AG04449 (cell line): ENCODE measurements around the gene SARM1.

ENCODE experiments used
- CTCF ChIA-PET: fragments of 350-600 bp; formaldehyde crosslinking; extraction: SDS; loops from one replicate; lab custom pipeline; 2021; ENCODE audit warnings: antibody characterized with exemption; lab: Yijun Ruan, JAX
- POLR2A ChIA-PET: fragments of 400-600, 350-600 bp; formaldehyde crosslinking; extraction: SDS; loops from one replicate; lab custom pipeline; 2020; ENCODE audit warnings: antibody characterized with exemption, inconsistent platforms; lab: Yijun Ruan, JAX
- DNase-seq: peaks from one replicate; pipeline ENCODE4 v3.0.0-alpha.2; 2010; ENCODE audit warnings: low read depth, low spot score
- H3K4me3 ChIP-seq: 2 replicates; pipeline ENCODE4 v1.5.1; 2011; ENCODE audit warnings: low read depth, mild to moderate bottlenecking, control low read depth, low read length
- TF ChIP-seq, protein P1 (sequence below): IDR thresholded peaks from one replicate; pipeline ENCODE4 v1.5.1; 2011; ENCODE audit warnings: mild to moderate bottlenecking, moderate library complexity, low read length, control low read depth, inconsistent platforms; ENCODE audit not compliant: insufficient read depth; ENCODE audit errors: missing control alignments

Gene SARM1

DNA sequence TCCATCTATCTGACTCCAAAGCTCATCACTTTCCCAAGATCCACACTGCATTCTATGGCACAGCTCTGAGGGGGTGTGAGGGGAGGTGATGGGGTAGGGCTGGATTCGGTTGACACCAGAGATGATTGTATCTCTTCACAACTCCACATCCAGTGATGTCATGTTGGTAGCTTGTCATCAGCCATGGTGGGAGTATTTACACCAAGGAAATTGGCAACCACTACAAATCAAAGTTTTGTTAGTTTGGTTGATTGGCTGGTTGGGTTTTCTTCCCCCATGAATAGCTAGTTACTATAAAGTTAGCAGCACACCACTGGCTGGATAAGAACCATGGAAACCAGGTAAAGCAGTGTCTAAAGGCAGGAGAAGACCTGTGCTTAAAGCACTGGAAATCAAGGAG, 19.5 kb downstream of the SARM1 start:
- ChIA-PET CTCF (interaction anchor here (0.7 kb wide), 1 partner anchor 15 kb away, joined by 3 read pairs; no protein-coding TSS in a partner anchor), POLR2A (no interaction called here)
- DNase-seq, result no peak
- TF ChIP-seq, protein P1, sequence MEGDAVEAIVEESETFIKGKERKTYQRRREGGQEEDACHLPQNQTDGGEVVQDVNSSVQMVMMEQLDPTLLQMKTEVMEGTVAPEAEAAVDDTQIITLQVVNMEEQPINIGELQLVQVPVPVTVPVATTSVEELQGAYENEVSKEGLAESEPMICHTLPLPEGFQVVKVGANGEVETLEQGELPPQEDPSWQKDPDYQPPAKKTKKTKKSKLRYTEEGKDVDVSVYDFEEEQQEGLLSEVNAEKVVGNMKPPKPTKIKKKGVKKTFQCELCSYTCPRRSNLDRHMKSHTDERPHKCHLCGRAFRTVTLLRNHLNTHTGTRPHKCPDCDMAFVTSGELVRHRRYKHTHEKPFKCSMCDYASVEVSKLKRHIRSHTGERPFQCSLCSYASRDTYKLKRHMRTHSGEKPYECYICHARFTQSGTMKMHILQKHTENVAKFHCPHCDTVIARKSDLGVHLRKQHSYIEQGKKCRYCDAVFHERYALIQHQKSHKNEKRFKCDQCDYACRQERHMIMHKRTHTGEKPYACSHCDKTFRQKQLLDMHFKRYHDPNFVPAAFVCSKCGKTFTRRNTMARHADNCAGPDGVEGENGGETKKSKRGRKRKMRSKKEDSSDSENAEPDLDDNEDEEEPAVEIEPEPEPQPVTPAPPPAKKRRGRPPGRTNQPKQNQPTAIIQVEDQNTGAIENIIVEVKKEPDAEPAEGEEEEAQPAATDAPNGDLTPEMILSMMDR, result no peak
- no peak overlapping the region for H3K4me3 ChIP-seq

DNA sequence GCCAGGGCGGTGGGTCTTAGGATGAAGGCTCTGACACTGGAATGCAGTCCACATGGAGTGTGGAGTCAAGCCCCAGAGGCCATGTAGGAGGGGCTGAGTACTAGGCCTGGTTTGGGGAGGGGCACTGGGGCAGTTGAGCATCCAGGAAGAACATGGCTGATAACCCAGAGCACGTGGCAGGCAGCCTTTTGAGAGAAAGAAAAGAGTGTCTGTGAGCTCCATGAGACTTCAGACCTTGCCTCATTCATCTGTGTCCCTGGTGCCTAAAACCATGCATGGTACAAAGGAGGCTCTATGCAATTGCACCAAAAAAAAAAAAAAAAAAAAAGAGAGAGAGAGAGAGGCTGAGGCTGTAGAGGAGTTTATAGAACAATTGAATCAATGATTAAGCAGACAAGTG, 19.9 kb downstream of the SARM1 start:
- ChIA-PET POLR2A (no interaction called here), CTCF (interaction anchor here (0.6 to 0.8 kb wide), 3 partner anchors 14 to 31 kb away, joined by 3 to 5 read pairs (median 3); no protein-coding TSS in a partner anchor)
- no peak for DNase-seq
- TF ChIP-seq, protein P1, result no peak
- no peak overlapping the region for H3K4me3 ChIP-seq

DNA sequence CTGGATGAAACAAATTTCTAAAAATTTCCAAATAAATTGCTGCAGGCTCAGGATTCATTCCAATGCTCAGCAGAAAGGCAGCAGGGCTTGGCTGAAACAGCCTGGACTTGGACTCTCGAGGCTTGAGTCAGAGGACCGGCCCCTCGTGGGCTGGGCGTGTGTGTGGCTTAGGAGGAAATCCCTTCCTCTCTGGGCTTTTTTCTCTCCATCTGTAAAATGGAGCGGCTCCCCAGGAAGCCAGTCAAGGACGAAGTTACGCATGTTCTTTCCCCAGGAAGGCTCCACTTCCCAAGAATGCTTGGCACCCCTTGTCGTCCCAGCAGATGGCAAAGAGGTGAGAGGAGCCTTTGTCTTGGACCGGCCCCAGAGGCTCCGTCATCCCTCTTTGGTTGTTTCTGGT, 21.0 kb downstream of the SARM1 start:
- no peak for DNase-seq
- CTCF ChIA-PET, result no interaction called here
- no peak overlapping the region for H3K4me3 ChIP-seq
- POLR2A ChIA-PET, result no interaction called here
- TF ChIP-seq, protein P1, result no peak

DNA sequence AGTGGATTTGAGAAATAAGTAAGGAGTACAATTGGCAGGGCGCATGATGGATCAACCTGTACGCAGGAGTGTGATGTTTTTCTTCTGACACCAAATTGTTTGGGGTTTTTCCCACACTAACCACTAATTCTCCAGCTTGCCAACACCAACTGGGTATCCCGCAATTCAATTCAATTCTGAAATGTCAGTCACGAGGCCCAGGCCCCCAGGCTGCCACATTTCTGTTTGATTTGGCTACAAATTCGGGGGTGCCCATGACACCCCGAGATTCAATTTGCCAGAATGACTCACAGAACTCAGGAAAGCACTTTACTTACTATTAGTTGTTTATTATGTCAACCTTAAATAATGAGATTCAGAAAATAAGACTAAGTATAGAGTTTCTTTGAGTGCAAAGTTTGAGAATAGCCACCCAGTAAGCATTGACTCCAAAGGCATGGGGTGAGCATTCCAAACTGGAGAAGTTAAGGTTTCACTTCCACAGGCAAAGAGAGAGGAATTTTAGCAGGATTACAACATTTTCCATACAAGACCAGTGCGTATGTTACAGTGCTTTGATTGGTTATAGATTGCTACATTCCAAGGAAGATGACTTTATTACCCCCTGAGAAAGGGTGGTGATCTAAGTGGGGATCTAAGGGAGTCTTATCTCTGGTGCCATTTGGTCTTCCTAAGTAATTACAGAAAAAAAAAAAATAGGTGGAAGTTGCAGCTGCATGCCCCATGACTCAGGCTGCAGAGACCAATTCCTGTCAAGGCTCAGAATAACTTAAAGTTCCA, 23.0 kb downstream of the SARM1 start:
- ChIA-PET CTCF (interaction anchor here (1.0 to 1.4 kb wide), 3 partner anchors 9 to 38 kb away, joined by 3 to 6 read pairs (median 4); partner anchors contain the start of gene POLDIP2), POLR2A (interaction anchor here (1.4 kb wide), 1 partner anchor 10 kb away, joined by 4 read pairs; no protein-coding TSS in a partner anchor)
- TF ChIP-seq, protein P1, result no peak
- H3K4me3 ChIP-seq, result no peak overlapping the region
- DNase-seq, result peak; percentile 54

DNA sequence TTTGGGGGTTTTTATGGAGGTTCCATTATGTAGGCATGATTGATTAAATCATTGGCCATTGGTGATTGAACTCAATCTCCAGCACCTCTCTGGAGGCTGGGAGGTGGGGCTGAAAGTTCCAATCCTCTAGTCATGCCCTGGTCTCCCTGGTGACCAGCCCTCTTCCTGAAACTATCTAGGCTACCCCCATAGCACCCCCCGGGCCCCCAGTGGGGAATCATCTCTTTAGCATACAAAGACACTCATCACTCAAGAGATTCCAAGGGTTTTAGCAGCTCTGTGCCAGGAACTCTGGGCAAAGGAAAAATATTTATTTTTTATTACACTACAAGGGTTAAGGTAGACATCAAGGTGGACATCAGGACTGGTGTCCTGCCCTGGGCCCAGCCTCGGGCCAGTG, 23.9 kb downstream of the SARM1 start:
- TF ChIP-seq, protein P1, result no peak
- ChIA-PET POLR2A (interaction anchor here (1.4 kb wide), 1 partner anchor 11 kb away, joined by 4 read pairs; no protein-coding TSS in a partner anchor), CTCF (no interaction called here)
- H3K4me3 ChIP-seq, result no peak overlapping the region
- DNase-seq, result no peak

DNA sequence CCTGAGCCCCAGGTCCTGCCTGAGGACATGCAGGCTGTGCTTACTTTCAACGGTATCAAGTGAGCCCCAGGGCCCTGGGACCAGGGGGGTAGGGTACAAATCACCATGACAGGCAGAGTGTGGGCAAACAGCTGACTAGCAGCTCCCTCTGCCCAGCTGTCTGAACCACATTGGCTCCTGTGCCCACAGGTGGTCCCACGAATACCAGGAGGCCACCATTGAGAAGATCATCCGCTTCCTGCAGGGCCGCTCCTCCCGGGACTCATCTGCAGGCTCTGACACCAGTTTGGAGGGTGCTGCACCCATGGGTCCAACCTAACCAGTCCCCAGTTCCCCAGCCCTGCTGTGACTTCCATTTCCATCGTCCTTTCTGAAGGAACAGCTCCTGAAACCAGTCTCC, 24.5 kb downstream of the SARM1 start:
- TF ChIP-seq, protein P1, result no peak
- no peak overlapping the region for H3K4me3 ChIP-seq
- DNase-seq, result no peak
- ChIA-PET CTCF (no interaction called here), POLR2A (no interaction called here)
